ENCODE results near the gene GPN2.

DNA sequence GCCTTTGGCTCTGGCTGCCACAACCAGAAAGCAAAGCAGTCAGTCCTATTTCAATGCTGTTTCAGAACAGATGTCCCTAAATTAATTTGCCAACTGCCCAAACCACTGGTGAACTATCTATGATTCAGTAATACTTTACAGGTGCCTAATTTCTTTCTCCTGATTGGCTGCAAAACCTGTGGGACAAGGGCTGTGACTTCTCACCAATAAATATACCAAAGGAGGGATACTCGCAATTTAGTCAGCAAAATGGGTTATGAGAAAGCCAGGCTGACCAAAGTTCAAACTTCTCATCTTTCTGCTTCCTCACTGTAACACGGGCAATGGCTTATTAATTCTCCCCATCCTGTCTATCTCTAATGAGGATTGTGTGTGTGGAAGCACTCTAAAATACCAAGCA, 12.8 kb downstream of the GPN2 start:
- TF ChIP-seq CTCF (IDR thresholded peaks at IDR 0.05) (no peak), POLR2A (IDR thresholded peaks at IDR 0.05) (no peak)

Data from right lobe of liver (tissue), 4 donors.